ENCODE results near the gene RRM2. TPM values are rescaled to one million over a fixed set of nuclear protein-coding genes. Genes with fewer than 3 reads are reported as not detected.

Gene RRM2
- total RNA-seq, 1 donor from 2014 or later = 21.2 TPM

- no peak for DNase-seq
- Mint-ChIP-seq H3K4me3 (ENCODE audit: unreplicated experiment) (no peak overlapping the region), H3K27me3 (ENCODE audit: unreplicated experiment) (peaks cover 11% of the 10 kb centered on the region), H3K9me3 (ENCODE audit: unreplicated experiment) (no peaks in the 10 kb centered on the region), H3K4me1 (ENCODE audit: low read depth, unreplicated experiment) (peaks cover 20% of the 10 kb centered on the region), H3K27ac (ENCODE audit: unreplicated experiment) (no peak overlapping the region), H3K36me3 (ENCODE audit: unreplicated experiment) (no peaks in the 10 kb centered on the region)
- no peak for TF ChIP-seq CTCF (IDR thresholded peaks at IDR 0.05; ENCODE audit: partially characterized antibody, unreplicated experiment)
Observed at GRCh38 chr2:10160203-10160955, 37.8 kb downstream of the RRM2 start.

- H3K4me3 Mint-ChIP-seq (ENCODE audit: unreplicated experiment) = no peak overlapping the region
- H3K27ac Mint-ChIP-seq (ENCODE audit: unreplicated experiment) = no peak overlapping the region
Observed at GRCh38 chr2:10161206-10161931, 38.8 kb downstream of the RRM2 start.

GRCh38 chr2:10161961-10162441 is 39.5 kb downstream of the RRM2 start:
- Mint-ChIP-seq H3K4me1 (ENCODE audit: low read depth, unreplicated experiment) (peaks cover 27% of the 10 kb centered on the region), H3K9me3 (ENCODE audit: unreplicated experiment) (no peaks in the 10 kb centered on the region), H3K4me3 (ENCODE audit: unreplicated experiment) (no peak overlapping the region), H3K27ac (ENCODE audit: unreplicated experiment) (no peak overlapping the region), H3K27me3 (ENCODE audit: unreplicated experiment) (peaks cover 12% of the 10 kb centered on the region), H3K36me3 (ENCODE audit: unreplicated experiment) (no peaks in the 10 kb centered on the region)
- no peak for TF ChIP-seq CTCF (IDR thresholded peaks at IDR 0.05; ENCODE audit: partially characterized antibody, unreplicated experiment)
- no peak for DNase-seq

More at GRCh38 chr2:10161206-10161931, 38.8 kb downstream of the RRM2 start:
- peaks cover 27% of the 10 kb centered on the region for H3K4me1 Mint-ChIP-seq (ENCODE audit: low read depth, unreplicated experiment)
- DNase-seq = no peak
- no peak for TF ChIP-seq CTCF (IDR thresholded peaks at IDR 0.05; ENCODE audit: partially characterized antibody, unreplicated experiment)
- no peaks in the 10 kb centered on the region for H3K36me3 Mint-ChIP-seq (ENCODE audit: unreplicated experiment)
- H3K27me3 Mint-ChIP-seq (ENCODE audit: unreplicated experiment) = peaks cover 12% of the 10 kb centered on the region
- H3K9me3 Mint-ChIP-seq (ENCODE audit: unreplicated experiment) = no peaks in the 10 kb centered on the region

- H3K27ac Mint-ChIP-seq (ENCODE audit: unreplicated experiment) = peak overlapping the region; percentile 25
- peak; percentile 43 for DNase-seq
Observed at GRCh38 chr2:10162586-10163497, 40.3 kb downstream of the RRM2 start.

More at GRCh38 chr2:10162586-10163497, 40.3 kb downstream of the RRM2 start:
- Mint-ChIP-seq H3K36me3 (ENCODE audit: unreplicated experiment) (no peaks in the 10 kb centered on the region), H3K4me3 (ENCODE audit: unreplicated experiment) (no peak overlapping the region), H3K4me1 (ENCODE audit: low read depth, unreplicated experiment) (peaks cover 33% of the 10 kb centered on the region), H3K27me3 (ENCODE audit: unreplicated experiment) (peaks cover 15% of the 10 kb centered on the region), H3K9me3 (ENCODE audit: unreplicated experiment) (no peaks in the 10 kb centered on the region)
- no peak for TF ChIP-seq CTCF (IDR thresholded peaks at IDR 0.05; ENCODE audit: partially characterized antibody, unreplicated experiment)
